ENCODE data around the gene DAPK1.

DAPK1 gene

DNA sequence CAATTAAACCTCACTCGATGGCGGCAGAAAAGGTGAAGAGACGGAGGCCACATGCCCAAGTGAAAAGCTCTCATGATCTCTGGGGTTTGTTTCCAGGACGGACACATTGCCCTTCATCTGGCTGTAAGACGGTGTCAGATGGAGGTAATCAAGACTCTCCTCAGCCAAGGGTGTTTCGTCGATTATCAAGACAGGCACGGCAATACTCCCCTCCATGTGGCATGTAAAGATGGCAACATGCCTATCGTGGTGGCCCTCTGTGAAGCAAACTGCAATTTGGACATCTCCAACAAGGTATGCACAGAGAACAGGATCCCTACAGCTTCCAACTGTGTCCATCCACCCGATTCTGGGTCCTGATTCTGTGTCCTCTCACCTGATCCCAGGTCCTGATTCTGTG is 153.8 kb downstream of the DAPK1 start:
- no peak for DNase-seq

DNA sequence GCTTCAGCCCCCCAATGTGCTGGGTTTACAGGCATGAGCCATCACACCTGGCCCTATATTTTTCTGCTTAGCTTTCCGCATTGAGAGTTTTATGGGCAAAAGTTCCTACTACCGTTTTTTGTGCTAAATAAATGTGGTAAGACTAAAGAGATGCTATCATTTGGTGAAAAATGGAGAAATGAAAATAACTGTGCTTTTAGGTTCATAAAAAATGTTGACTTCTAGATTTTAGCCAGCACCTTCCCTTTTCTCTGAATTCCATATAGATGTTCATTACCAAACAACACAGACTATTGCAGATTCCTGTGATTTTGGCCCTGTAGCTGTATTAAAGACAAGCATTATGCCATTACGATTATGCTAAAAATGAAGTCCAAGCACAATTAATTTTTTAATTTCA is 156.3 kb downstream of the DAPK1 start:
- DNase-seq = no peak

DNA sequence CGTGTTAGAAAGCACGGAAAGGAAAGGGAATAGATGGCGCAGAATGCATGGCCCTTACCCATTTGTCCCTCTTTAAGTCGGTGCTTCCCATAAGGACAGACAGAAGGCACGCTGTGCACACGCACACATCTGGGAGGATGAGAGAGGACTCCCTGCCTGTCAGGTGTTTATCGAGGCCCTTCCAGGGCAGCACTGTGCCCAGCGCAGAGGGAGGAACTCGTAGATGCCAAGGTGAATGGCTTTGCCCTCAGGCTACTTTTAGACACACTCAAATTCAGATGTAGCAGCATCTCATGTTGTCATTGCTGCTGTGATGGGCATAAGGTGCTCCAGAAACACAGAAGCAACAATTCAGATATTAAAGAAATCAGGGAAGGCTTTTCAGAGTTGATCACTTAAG is 158.1 kb downstream of the DAPK1 start:
- DNase-seq = no peak

DNA sequence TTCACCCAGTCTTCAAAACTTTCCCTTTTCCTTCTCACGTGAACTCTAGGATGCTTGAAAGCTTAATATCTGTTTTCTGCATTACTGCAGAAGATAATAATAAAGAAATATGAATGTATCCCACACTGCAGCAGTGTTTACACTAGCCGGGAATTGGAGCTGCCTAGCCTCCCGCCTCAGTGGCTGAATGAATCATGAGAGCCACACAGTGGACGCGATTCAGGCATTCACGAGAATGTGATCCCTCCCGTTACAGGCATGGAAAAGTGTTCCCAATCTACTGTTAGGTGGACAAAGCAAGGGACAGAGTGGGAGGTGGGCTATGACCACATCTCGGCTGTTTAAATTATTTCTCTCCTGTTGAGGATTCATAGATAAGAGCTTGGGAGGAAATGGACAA is 158.8 kb downstream of the DAPK1 start:
- no peak for DNase-seq

DNA sequence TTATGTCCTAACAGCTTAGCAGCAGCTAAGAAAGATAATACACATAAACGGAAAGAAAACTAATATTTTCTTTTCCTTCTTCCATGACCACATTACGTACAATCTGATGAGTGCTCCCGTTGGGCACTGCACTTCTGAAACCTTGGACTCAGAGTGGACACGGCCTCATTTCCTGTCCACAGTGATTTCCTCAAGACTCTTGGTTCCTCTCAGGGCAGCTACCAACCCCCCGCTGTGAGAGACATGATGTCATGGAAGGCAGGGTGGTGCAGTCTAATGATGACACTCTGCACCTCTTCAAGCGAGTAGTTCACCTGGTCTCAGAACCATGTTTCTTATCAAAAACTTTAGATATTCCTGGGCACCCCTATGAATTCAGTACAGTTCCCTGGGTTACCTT is 159.5 kb downstream of the DAPK1 start:
- no peak for DNase-seq

DNA sequence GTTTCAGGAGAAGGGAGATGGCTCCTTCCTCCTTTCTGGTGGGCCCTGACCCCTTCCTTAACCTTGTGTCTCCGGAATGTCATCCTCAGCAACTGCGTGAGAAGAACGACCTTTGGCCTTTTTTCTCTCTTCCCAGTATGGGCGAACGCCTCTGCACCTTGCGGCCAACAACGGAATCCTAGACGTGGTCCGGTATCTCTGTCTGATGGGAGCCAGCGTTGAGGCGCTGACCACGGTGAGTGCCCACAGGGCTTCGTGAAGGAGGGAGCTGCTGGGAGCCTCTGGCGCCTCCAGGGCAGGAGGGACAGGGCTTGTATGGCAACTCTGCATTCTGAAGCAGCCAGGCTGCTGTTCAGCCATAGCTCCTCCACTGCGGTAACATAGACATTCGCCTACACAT is 160.2 kb downstream of the DAPK1 start:
- DNase-seq = no peak

DNA sequence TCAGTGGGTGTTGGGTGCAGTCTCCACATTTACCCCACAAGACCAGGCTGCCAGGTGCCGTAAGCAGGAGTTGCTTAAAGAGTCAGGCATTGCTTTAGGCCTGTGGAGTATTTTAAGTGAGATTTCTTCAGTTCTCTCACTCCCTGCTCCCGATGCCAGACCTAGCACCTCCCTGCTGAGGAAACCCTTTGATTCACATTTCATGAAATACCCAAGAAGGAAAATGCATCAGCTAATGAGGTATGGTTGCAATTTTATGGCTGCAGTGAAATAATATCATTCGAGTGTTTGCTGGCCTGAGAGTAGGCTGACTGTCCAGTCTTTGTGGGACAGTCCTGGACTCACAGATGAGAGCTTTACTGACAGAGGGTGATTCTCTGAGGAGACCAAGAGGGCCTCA is 160.8 kb downstream of the DAPK1 start:
- no peak for DNase-seq

DNA sequence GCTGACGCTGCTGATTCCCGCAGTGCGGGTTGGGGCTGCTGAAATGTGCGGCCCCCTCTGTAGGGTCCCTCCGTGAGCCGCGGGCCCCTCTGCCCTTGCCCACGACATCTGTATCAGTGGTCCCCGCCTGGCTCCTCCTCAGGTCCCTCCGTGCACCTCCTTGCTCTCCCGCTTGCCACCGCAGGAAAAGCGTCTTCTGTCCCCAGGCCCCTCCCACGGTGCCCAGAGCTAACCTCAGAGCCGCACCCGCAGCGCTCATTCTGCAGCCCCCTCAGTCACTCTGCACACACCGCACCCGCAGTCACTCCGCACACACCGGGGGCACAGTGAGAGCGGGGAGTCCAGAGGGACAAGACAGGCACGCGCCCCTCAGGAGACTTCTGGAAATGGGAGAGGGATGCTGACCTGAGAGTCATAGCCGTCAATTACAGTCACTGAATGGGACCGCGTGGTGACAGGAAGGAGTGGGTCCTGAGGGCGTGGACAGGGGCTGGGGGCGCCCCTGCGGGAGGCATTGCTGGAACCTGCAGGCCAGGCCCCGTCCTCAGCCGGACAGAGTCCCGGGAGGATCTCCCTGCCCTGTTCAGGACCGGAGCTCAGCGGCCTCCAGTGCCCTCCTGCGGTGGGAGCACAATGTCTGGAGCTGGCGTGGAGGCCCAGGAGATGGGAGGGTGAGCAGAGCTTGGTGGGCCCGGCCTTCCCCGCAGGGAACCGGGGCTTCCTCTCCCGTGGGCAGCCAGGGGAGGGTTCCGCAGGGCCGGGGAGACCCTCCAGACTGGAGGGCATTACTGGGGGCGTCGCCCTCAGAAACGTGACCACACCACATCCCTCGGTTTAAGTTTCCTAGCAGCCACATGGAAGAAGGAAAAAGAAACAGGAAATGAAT is 162.1 kb downstream of the DAPK1 start:
- no peak for DNase-seq

DNA sequence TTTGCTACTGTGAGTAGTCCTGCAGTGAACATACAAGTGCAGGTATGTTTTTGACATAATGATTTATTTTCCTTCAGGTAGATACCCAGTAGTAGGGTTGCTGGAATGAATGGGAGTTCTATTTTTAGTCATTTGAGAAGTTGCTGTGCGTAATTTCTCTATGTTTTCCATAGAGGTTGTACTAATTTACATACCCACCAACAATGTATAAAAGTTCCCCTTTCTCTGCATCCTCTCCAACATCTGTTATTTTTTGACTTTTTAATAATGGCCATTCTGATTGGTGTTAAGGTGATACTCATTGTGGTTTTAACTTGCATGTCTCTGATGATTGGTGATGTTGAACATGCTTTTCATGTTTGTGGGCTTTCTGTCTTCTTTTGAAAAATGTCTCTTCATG is 163.6 kb downstream of the DAPK1 start:
- no peak for DNase-seq

DNA sequence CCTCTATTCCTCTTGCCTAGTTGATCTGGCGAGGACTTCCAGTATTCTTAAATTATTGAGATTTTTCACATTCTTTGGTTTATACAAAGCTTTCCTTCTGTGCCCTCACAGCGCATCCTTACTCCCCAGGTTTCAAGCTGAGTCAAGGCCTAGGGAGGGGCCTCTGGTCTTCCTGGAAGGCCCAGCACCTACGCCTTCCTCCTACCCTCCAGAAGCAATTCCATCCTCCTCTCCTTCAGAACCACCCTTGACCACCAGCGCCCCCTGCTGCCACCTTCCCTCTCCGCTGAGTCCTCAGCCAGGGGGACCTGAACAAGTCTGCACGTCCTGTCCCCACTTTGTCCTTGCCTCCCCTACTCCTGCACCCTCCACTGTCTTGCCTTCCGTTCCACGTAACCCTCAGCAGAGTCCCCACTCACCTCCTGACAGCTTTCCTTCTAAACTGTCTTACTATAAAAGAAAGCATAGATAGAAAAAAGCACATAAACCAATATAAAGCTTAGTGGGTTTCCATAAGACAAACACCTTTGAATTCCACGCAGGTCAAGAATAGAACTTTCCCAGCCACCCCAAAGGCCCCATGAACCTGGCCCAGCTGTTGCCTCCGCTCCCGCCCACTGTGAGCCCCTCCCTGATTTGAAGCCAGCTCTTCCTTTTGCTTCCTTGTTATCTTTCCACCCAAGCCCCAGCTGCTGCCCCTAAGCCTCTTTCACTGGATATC is 165.3 kb downstream of the DAPK1 start:
- peak; percentile 49 for DNase-seq

DNA sequence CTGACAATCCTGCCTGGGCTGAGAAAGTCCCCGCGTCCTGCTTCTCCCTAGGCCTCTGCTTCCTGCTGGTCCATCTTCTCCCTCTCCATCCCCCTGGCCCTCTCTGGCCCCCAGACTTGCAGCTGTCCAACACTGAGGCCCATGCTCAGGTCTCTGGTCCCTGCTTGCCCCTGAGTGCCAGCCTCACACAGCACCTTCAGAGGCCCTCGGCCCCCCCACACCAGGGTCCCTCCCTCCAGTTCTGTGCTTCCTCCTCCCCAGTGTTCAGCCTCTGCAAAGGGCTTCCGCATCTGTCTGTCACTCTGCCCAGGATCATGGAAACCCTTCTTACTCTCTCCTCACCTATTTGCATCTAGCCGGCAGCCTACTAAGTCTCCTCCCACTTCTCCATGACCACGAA is 165.9 kb downstream of the DAPK1 start:
- no peak for DNase-seq

DNA sequence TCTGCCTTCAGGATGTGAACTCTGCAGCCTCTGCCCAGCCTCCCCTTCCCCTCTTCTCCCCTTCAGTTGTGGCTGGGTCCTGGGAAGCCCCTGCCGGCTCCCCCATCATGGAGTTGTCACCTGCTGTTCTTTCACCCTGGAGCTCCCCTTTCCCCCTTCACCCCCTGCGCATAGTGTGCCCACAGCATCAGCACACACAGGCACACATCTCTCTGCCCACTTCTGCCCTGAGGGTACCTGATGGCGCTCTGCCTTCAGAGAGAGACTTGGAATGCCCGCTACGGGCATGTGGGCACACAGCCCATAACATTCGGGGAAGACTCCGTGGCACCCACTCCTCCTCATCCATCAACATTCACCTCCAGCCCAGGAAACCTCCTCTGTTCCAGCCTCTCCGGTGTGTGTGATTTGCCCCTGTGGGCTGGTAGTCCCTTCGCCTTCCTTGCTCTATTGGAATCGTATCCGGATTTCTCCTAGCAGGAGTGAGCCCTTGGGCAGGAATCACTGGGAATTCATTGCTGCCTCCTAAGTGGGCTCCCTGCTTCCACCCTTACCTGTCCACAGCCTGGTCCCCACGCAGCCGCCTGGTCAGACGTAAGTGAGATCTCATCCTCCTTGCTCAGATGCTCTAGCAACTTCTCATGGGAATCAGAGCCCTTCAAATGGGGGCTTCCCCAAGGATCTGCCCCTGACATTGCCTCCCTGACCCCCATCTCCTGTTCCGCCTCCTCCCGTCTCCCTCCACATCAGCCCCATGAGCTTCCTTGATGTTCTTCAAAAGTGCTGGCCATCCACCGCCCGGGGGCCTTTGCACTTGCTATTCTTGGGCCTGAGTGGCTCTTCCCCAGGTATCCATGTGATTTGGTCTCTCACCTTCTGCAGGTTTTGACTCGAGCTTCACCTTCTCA is 166.7 kb downstream of the DAPK1 start:
- DNase-seq = no peak

DNA sequence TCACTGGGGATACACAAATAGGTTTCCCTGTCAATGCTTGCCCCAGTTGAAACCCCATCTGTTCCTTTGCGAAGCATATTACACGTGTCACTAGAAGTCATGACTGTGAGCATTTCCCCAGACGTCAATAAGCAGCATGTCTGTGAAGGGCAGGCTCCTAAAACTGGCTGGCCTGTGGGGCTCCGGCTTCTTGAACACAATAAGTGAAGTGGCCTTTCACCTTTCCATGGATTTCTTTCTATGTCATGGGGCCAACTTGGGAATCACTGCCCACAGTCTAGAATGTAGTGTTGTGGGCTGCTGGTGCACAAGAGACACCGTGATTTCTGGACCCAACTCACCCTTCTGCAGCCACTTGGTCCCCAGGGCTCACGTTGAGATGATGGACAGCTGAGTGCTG is 167.8 kb downstream of the DAPK1 start:
- no peak for DNase-seq

DNA sequence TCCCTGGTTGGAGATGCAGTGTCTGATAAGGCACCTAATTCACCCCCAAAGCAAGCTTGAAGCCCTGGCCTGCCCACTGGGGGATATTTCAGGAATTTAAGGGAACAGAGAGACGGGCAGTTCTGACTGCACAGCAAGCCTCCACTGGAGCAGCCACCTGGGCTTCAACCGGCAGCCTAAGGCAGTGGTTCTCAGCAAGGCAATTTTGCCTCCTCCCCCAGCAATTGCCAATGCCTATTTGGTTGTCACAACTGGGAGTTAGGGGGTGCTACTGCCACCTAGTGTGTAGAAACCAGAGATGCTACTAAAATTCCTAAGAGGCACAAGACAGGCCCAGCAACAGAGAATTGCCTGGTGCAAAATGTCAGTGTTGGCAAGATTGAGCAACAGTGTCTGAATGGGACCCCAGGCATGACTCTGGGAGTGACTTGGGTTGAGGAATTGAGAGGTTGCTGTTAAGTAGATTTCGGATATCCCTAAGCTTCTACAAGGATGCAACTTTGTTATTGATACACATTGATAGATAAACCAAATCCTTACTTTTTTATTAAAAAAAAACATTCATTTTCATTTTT is 169.6 kb downstream of the DAPK1 start:
- DNase-seq = no peak

DNA sequence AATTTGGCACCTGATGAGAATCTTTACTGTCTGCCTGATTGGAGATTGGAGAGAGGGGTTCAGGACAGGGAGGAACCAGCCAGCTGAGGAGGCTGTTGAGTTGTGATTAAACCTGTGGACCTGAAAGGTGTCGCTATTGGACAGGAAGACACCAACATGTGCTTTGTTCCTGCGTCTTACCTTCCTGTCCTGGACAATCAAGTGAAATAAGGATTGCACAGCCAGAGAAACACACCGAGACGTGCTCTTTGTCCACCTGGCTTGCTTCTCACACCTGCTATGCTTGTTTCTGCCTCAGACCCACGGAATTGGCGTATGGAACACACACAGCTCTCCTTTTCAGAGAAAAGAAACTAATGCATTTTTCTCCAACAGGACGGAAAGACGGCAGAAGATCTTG is 170.6 kb downstream of the DAPK1 start:
- no peak for DNase-seq

DNA sequence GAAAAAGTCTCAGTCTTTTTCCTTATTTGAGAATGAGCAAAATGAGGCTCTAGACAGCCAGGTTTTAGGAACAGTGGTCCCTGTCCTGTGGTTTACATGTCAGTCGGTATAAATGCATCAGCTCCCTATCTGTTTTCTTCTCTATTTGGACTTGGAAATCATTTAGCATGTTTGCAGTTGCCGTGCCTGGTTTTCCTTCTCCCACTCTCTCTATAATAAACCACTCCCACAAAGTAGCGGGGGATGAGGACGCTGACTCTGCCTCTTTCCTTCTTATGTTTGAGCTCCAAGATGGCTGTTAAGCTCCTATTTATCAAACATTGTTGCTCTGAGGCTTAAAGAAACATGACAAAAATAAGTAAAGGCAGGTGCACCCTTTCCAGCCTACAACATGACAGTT is 171.1 kb downstream of the DAPK1 start:
- DNase-seq = no peak

DNA sequence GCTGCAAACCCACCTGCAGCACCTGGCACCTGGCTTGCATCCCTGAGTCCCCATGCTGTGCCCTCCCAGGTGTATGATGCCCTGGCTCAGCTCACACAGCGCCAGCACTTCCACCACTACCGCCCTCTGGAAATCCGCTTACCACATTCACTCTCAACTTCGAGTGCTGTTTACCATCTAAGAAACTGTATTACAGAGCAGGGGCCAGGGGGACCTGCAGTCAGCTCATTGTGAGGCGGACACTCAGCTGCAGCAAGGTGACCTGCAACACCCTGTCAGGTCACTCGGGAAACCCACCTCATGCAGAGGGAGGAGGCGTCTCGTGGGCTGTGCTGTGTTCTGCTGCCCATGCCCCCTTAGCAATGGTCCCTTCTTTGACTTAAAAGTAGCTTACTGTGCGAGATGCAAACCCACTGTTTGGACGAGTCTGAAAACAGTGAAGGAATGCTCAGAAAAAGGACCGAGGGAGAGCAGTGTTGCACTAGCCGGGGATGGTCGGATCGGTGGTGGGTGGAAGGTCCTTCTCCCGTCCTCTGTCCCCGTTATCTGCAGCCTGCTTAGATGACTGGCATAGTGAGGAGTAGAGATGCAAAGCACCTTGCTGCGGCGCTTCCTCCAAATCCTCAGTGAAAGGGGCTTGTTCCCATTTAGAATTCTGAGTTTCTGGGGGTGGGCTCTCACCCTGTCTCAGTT is 173.1 kb downstream of the DAPK1 start:
- DNase-seq = peak; percentile 33

DNA sequence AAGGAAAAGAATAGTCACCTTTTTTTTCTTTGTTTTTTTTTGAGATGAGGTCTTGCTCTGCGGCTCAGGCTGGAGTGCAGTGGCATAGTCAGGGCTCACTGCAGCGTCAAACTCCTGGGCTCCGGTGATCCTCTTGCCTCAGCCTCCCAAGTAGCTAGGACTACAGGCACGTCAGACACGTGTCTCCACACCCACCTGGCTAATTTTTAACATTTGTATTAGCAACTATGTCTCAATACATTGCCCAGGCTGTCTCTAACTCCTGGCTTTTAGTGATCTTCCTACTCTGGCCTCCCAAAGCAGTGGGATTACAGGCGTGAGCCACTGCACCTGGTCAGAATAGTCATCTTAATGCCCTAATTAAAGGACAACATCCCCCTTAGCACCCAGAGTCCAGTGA is 173.8 kb downstream of the DAPK1 start:
- no peak for DNase-seq

DNA sequence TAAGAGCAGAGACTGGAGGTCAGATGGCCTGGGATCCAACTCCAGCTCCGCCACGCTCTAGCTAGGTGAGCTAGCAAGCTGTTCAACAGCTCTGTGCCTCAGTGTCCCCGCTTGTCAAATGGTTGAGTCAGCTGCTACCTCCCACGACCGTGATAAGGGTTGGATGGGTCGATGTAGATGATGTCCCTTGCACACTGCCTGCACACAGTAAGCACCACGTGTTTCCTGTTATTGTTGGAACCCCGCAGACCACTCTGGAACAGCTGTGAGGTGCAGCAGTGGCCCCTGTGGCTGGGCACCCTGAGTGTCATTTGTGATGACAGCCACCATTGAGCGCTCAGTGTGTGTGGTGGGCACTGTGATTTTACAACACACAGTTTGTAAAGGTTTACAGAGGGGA is 174.3 kb downstream of the DAPK1 start:
- no peak for DNase-seq

DNA sequence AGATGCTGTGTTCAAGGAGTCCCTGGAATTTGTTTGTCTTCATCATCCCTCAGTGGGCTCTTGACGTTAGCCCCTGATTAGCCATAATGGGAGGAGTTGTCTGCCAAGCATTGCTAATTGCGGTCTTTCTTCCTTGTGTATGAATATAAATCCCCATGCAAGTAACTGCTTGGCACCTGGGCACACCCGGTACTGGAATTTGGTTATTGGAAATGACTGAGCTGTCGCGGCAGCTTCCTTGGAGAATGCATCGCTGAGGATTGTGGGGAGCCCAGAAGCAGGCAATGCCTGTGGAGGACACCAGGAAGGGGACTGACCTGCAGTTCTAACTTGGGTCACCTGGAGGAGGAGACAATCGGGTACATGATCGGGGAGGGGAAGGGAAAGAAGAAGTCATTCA is 174.9 kb downstream of the DAPK1 start:
- no peak for DNase-seq

DNA sequence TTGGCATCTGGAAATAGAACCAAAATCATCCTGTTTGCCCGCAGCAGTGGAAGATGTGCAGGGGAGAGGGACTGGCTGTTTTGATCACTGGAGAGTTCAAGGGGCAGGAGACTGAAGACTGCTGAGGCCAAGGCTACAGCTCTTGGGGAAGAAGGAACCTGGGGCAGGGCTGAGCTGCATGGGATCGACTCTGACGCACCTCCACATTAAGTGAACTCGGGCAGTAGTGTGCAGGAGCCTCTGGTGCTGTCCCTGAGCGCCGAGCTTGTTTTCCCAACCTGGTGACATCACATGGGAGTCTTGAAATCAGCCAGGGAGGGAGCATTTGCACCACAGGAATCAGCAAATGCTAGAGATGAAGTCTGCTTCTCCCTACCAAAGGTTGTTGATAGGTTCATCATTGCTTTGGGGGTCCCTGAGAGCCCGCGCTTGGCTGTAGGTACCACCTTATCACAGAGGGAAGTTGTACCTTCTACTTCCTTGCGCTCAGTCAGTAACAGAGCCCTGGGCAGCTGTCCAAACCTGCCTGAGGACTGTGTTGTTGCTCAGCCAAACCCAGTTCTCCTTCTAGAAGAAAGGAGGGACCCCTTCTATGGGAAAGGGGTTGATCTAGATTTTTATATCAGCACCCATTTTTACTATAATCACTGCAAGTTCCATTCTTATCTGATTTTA is 175.9 kb downstream of the DAPK1 start:
- no peak for DNase-seq

All from NCI-H2029 (cell line).